GM12801 (cell line): Measurements from ENCODE around the gene TMEM266.

Source experiments
- CTCF ChIP-seq: IDR thresholded peaks from one replicate; pipeline ENCODE4 v1.5.1; 2011; ENCODE audit warnings: control low read depth; ENCODE audit not compliant: insufficient read length; ENCODE audit errors: extremely low read depth

Gene TMEM266

GRCh38 chr15:76201536-76202255 is 141.9 kb downstream of the TMEM266 start:
- TF ChIP-seq CTCF, result no peak

DNA sequence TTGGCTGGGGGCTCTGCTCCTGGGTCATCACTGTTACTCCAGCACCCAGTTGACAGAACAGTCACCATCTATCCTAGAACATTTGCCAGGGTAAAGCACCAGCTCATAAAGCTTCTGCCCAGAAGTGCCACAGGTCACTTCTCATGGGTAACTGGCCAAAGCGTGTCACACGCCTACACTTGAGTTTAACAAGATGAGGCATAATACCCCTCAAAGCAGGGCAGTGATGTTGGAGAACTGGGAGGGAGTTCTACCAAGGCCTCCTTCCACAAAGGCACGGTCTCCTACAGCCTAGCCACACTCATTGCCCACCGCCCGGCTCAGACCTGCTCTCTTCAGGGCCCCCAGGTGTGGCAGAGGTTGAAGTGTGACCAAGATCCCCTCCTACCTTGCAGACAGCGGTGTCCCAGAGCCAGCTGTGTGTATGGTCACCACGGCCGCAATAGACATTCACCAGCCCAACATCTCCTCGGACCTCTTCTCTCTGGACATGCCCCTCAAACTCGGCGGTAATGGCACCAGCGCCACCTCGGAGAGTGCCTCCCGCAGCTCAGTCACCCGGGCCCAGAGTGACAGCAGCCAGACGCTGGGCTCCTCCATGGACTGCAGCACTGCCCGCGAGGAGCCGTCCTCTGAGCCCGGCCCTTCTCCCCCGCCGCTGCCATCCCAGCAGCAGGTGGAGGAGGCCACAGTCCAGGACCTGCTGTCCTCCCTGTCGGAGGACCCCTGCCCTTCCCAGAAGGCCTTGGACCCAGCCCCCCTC is 143.7 kb downstream of the TMEM266 start:
- no peak for TF ChIP-seq CTCF

DNA sequence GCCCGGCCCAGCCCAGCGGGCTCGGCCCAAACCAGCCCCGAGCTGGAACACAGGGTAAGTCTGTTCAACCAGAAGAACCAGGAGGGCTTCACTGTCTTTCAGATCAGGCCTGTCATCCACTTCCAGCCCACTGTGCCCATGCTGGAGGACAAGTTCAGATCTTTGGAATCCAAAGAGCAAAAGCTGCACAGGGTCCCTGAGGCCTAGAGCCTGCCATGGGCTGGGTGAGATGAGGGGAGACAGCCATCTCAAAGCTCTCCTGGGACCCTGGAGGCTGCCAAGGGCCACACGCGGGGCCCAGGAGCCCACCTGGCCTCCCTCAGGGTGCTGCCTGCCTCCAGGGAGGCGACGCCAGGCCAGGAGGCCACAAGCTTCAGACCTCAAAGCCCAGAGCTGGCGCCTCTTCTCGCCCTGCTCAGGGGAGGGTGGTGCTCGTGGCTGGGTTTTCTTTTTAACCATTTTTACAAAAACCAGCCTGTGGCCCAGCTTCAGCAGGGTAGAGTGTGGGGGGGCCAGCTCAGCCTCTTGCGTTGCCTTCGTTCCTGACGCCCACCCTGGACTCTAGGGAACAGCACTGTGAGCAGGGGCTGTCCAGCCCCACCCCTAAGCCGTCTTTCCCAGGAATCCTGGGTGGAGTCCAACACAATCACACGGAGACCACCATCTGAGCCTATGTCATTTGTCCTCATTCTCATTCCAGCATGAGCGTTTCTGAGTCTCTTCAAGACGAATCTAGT is 144.5 kb downstream of the TMEM266 start:
- TF ChIP-seq CTCF, result no peak

DNA sequence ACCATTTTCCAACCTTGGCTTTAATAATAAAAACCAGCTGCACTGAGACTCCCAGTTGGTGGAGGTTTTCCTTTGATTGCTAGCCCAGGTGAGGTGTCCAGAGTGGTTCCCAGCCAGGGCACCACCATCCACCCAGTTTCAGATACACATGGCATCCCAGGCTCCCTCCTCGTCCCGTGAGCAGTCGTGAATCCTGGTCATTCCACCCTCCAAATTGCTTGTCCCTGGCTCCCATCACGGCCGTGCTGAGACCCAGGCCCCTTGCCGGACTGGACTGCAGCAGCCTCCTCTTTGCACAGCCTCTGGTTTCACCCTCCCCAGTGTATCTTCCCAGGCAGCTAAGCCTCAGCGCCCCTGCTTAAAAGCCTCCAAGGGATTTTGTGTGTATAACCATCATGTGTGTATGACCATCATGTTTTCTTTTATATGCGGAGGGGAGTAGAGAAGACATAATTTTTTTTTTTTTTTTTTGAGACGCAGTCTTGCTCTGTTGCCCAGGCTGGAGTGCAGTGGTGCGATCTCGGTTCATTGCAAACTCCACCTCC is 145.2 kb downstream of the TMEM266 start:
- TF ChIP-seq CTCF, result no peak

DNA sequence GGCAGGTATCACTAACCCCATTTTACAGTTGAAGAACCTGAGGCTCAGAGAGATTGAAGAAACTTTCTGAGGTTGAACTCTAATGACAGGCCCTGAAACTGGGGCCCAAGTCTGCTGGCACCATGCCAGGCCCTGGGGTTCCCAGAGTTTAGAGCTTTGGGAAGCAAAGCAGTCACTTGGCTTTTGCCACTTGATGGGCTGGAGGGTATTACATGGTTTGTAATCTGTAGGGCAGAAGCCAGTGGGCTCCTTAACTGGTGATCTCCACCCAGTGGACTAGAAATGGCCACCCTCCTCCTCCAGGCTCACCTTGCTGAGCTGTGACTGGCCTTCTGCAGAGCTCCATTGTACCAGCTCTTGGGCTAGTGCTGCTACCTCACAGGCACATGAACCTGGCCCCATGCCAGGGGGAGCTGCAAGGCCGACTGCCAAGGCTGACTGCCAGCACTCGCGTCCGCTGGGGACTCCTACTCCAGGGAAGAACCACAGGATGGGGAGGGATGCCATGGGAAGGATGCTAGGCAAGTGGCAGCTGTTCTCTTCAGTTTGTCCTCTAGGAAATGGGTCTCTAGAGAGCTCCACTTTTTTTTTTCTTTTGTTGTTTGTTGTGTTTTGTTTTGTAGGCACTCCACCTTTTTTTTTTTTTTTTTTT is 146.7 kb downstream of the TMEM266 start:
- TF ChIP-seq CTCF, result no peak

DNA sequence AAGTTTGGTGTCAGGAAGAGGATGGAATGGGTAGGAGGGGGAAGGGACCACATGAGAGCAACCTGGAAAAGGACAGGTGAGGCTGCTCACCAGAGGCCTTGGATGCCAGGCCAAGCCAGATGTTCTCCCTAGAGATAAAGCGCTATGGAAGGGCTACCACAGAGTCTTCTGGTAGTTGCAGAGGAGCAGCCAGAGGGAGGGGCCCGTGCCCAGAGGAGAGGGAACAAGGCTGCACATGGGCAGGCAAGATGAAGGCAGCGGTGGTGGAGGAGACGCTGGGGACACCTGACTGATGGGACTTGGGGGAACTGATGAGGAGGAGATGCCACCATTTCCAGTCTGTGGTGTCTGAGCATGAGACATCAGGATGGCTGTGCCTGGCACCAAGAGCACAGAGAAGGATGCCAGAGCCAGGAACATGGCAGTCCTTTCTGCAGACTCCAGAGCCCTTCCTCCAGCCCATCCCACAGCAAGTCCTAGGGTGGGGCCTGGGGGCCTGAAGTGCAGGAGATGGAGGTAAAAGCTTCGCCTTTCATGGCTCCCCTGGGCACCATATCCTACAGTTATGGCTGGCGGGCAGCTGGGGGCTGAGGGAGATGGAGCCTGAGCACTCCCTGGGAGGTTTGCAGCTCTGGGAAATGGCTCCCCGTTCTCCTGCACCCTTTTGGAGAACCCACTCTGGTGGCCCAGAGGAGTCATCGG is 148.4 kb downstream of the TMEM266 start:
- no peak for TF ChIP-seq CTCF
